GM13976 (cell line): ENCODE data around the gene SNX22.

Experiments used
- DNase-seq: peaks from one replicate; pipeline ENCODE4 v3.0.0; 2012; ENCODE audit warnings: low spot score
- CTCF ChIP-seq: IDR thresholded peaks from 2 replicates; pipeline ENCODE4 v1.5.1; 2012; ENCODE audit warnings: borderline replicate concordance, mild to moderate bottlenecking; ENCODE audit not compliant: insufficient read depth; ENCODE audit errors: extremely low read depth, missing control alignments, control extremely low read depth
- in situ Hi-C: fragments of 300-500 bp; cut with MboI; formaldehyde crosslinking; loops from one replicate; pipeline ENCODE4 v1.12.0; 2022; ENCODE audit warnings: low sequenced_read_pairs, mixed read lengths, inconsistent platforms; ENCODE audit not compliant: unreplicated experiment

The SNX22 gene

GRCh38 chr15:64134345-64134829, 17.1 kb upstream of the SNX22 start:
- no peak for TF ChIP-seq CTCF
- in situ Hi-C loops: no loop called here
- DNase-seq: no peak

- in situ Hi-C loops: no loop called here
- no peak for DNase-seq
- no peak for TF ChIP-seq CTCF
Observed at GRCh38 chr15:64136347-64136746, 15.2 kb upstream of the SNX22 start.

GRCh38 chr15:64137226-64137833, 14.2 kb upstream of the SNX22 start:
- in situ Hi-C loops: no loop called here
- DNase-seq: no peak
- TF ChIP-seq CTCF: no peak

- no peak for TF ChIP-seq CTCF
- in situ Hi-C loops: no loop called here
- DNase-seq: no peak
Observed at GRCh38 chr15:64138331-64138941, 13.1 kb upstream of the SNX22 start.

- TF ChIP-seq CTCF: no peak
- no peak for DNase-seq
- in situ Hi-C loops: no loop called here
Observed at GRCh38 chr15:64141798-64142512, 9.6 kb upstream of the SNX22 start.

GRCh38 chr15:64143276-64143675, 8.3 kb upstream of the SNX22 start:
- in situ Hi-C loops: no loop called here
- DNase-seq: no peak
- TF ChIP-seq CTCF: no peak

GRCh38 chr15:64144192-64144564, 7.4 kb upstream of the SNX22 start:
- no peak for TF ChIP-seq CTCF
- no peak for DNase-seq
- in situ Hi-C loops: no loop called here
